Measurements from ENCODE around the gene YIPF2.
A peak's percentile ranks its signal among the peaks of the same experiment; 100 is the strongest.
"Not testable (repeated sequence)": the region's sequence is repeated elsewhere in the genome, so short reads cannot be mapped to it uniquely, and the experiment has no call there.

YIPF2 gene

DNA sequence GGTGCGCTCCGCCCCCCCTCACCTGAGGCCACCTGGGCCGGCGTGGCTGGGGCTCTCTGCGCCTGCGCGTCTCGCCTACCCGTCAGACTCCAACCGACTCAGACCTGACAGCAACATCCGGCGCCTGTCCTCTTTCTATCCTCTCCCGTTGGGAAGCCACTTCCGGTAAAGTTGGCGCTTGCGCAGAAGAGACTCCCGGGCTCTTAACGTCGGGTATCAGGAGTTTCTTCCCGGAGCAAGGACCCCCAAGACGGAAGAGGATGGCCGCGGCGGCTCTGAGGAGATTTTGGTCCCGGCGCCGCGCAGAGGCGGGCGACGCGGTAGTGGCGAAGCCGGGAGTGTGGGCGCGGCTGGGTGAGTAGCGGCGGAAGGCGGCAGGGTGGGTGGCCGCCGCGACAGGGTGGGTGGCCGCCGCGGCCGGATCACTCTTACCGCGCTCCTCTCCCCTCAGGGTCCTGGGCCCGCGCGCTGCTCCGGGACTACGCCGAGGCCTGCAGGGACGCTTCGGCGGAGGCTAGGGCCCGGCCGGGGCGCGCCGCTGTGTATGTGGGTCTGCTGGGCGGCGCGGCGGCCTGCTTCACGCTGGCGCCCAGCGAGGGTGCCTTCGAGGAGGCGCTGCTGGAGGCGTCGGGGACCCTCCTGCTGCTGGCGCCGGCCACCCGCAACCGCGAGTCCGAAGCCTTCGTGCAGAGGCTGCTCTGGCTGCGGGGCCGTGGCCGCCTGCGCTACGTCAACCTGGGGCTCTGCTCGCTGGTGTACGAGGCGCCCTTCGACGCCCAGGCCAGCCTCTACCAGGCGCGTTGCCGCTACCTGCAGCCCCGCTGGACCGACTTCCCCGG is at the start of gene YIPF2, which contains the start of gene TIMM29:
TSS of gene YIPF2 (minus strand) at position 77 of the 839 bp plus-strand sequence. CDS start 229 bp downstream, outside the sequence.
TSS of gene TIMM29 (plus strand) at position 249 of the 839 bp plus-strand sequence. CDS start at position 261, 12 bp downstream.
- peak; percentile 93 to 94 for DNase-seq

DNA sequence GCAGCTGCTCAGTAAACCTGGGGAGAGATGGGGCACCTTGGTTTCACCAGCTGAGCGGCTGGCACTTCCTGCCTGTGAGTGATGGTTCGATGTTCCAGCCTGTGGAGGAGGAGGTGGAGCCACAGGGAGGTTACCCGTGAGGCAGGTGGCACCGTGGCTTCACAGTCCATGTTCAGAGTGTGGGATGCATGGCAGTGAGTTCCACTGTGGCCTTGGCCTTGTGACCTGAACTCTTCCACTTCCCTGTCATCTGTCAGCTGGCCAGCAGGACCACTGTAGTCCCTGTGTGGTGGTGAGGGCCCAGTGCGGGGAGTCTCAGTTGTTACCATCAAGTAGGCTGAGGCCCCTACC is 49.3 kb upstream of the YIPF2 start:
- DNase-seq: no peak

DNA sequence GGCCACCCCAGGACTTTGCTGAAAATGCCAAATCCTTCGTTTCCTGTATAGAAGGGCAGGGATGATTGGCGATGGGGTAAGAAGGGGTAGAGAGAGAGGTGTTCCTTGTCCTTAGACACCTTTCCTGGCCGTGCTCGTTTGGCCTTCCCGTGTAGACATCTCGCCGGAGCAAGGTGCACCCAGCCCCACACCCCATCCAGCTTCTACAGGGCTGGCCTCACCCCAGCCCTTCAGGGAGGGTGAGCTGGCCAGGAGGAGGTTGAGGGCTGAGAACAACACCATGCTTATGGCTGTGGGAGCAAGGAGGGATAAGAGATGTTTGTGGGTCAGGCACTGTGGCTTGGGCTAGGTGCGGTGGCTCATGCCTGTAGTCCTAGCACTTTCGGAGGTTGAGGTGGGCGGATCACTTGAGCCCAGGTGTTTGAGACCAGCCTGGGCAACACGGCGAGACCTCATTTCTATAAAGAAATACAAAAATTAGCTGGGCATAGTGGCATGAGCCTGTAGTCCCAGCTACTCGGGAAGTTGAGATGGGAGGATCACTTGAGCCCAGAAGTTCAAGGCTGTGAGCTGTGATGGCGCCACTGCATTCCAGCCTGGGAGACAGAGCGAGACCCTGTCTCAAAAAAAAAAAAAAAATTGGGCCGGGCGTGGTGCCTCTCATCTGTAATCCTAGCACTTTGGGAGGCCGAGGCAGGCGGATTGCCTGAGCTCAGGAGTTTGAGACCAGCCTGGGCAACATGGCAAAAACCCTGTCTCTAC is 47.9 kb upstream of the YIPF2 start:
- DNase-seq: no peak

DNA sequence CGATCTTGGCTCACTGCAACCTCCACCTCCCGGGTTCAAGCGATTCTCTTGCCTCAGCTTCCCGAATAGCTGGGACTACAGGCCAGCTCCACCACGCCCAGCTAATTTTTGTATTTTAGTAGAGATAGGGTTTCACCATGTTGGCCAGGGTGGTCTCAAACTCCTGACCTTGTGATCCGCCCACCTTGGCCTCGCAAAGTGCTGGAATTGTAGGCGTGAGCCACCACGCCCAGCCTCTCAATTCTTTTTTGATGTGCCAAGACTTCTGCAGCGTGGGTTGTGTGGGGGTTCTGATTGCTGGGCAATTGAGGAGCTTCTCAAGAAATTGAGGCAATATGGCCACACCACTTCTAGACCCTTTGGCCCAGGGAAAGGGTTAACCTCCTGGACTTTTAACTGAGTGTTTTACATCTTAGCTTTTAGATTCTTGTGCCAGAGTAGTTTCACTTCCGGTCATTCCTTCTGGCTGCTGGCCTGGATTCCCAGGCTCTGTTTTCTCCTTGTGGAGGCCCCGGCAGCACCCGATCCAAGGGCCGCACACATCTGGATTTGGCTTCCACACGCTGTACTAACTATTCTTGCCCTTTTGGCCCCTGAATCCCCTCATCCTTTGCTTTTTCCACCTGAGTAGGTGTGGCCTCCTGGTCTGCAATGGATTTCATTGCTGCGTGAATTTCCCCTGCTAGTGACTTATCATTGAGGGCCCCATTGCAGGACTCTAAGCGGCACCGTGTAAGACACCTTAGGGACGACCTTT is 47.1 kb upstream of the YIPF2 start:
- DNase-seq: no peak

DNA sequence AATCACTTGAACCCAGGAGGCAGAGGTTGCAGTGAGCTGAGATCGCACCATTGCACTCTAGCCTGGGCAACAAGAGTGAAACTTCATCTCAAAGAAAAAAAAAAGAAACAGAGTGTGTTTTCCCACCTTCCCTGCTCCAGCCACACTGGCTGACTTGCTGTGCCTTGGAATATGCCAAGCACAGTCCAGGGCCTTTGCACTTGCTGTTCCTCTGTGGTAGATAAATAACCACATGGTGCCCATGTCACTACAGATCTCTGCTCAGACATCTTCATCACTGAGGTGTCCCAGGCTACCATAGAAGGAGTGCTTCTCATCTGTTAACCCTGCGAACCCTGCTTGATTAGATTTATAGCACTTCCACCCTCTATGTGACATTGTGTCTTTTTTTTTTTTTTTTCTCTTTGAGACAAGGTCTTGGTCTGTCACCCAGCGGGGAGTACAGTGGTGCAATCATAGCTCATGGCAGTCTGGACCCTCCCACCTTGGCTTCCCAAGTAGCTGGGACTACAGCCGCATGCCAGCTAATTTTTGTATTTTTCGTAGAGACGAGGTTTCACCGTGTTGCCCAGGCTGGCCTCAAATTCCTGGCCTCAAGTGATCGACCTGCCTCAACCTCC is 42.8 kb upstream of the YIPF2 start:
- no peak for DNase-seq

DNA sequence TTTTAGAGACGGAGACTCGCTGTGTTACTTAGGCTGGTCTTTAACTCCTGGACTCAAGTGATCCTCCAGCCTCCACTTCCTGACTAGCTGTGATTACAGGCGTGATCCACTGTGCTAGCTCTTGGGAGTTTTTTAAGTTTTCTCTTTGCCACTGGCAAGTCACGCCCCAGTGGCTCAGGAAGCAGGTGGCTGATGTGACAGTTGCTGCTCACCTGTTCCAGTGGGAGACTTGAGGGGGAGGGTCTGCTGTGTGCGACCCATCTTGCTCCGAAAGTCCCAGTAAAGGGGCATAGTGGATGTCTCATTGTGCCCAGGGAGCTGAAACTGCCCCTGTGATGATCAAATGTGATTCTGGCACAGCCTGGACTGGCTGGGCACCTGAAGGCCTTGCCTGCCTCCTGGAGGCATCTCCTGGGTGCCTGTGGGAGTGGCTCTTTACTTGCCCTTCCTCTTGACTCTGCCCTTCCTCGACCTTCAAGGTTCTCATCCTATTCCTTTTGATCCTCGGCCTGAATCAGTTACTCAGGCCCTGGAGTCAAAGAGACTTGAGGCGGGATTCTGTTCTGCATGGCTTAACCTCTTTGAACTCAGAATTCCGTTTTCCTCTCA is 40.2 kb upstream of the YIPF2 start:
- no peak for DNase-seq

DNA sequence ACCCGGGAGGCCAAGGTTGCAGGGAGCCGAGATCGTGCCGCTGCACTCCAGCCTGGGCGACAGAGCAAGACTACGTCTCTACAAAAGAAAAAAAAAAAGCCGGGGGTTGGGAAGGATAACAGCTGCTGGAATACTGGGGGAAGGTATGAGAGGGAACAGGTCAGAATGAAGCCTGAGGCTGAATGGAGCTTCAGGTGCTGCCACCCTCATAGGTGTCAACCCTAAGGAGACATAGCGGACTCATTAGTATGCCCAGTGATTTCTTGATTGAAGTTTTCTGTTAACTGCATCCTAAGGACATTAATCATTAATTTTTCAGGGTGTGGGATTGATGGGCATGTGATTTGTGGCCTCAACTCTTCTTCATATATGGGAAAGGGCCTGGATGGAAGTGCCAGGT is 38.4 kb upstream of the YIPF2 start:
- DNase-seq: no peak

DNA sequence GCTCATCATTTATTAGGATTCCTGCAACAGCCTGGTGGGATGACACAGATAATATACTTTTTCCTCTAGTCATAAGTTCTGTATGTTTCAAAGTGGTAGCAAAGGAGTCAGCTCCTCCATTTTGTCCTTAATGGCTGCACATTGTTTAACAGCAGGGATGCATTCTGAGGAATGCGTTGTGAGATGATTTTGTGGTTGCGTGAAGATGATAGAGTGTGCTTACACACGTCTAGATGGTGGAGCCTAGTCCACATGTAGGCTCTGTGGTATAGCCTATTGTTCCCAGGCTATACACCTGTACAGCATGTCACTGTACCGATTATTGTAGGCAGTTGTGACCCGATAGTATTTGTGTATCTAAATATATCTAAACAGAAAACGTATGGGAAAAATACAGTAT is 37.0 kb upstream of the YIPF2 start:
- no peak for DNase-seq

DNA sequence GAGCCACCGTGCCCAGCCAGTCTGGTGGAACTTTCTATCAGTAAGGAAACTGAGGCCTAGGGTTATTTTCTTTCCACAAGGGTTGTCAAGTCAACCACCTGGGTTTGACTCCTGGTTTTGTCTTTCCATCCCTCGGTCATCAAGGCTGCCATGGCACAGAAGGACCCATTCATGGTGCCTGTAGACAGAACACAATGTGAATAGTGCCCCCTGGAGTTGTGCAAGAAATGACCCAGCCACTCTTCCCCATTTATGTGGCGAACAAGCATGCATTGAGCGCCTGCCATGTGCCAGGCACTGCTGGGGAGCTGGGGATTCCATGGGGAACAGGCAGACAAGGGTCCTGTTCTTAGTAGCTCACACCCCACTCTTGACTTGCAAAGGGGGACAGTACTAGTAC is 36.5 kb upstream of the YIPF2 start:
- no peak for DNase-seq

DNA sequence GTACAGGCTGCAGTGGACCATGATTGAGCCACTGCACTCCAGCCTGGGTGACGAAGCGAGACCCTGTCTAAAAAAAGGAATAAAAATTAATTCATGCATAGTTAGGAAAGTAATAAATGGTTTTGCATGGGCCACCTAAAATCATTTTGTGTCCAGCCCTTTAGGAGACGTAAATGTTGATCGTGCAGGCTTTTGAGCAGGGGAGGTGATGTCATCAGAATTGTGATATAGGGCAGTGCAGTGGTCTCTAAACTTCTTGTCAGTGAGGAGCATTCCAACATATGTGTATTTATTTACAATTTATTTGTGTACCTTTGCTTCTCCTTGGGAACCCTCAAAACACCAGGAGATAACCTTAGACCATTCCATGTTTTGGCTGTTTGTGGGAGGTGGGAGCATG is 35.4 kb upstream of the YIPF2 start:
- DNase-seq: no peak

DNA sequence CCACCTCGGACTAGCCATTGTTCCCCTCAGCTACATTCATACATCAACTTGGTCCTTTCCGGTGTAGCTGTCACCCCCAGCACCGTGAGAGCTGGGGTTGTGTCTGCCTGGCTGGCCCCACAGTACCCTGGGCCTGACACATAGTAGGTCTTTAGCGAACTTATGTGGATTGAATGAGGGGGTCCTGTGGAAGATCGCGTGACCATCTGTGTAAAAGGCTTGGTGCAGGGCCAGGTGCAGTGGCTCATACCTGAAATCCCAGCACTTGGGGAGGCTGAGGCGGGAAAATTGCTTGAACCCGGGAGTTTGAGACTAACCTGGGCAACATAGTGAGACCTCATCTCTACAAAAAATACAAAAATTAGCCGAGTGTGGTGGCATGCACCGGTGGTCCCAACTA is 34.4 kb upstream of the YIPF2 start:
- no peak for DNase-seq

DNA sequence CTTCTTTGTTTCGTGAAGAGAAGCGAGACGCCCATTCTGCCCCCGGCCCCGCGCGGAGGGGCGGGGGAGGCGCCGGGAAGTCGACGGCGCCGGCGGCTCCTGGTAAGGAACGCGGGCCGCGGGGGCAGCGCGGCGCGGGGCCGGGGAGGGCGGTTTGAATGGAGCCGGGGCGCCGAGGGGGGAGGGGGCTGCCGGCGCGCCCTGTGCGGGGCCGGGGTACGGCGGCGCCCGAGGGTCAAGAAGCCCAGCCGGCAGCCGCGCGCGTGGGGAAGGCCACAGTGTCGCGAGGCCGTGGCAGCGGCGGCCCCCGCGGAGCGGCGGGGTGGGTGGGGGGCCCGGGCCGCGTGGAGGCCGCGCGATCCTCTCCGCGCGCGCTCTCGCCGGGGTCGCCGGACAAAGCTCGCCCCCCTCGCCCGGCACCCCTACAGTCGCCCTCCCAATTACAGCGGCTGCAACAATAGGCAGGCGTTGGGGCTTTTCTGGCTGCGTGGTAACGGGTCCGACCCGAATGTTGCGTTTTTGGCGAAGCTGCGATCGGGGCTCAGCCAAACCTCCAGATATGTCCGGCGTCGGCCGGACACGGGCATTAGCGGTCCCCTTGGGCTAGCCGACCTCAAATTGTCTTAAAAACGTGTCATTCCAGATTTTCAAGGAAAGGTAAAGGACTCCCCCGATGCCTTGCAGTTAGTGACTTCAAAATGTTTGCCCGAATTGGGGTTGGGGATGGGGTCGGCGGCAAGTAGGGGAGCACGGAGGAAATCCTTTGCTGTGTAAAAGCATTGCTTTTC is 32.8 kb upstream of the YIPF2 start:
- no peak for DNase-seq

DNA sequence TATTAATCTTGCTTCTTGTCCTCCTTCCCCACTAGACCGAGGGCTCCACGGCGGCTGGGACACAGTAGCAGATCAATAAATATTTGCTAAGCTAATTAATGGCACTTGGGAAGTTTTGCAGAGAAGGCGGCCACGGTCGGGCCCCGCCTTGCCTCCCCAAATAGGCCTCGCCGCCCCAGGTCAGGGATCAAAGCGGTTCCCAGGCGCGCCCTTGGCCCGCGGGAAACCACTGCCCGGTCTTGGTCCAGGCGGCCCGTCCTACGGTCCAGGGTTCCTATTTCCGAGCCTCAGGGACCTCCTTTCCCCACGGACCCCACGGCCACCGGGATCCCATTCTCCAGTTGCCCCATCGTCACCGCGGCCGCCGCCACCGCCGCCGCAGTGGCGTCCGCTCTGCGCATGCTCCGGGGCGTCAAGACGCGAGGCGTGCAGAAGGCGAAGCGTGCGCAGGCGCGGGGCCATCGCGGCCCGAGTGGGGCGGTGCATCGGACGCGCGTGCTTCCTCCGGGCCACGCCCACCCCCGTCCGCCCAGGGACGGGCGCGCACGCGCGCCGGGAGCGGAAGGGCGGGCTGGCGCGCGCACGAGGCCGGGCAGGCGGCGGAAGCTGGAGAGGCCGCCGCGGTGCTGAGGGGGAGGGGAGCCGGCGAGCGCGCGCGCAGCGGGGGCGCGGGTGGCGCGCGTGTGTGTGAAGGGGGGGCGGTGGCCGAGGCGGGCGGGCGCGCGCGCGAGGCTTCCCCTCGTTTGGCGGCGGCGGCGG is 32.1 kb upstream of the YIPF2 start, which contains the start of gene SMARCA4:
TSS of gene SMARCA4 (plus strand) at position 717 of the 759 bp plus-strand sequence. CDS start 23,122 bp downstream, outside the sequence.
- peak; percentile 96 to 98 for DNase-seq

DNA sequence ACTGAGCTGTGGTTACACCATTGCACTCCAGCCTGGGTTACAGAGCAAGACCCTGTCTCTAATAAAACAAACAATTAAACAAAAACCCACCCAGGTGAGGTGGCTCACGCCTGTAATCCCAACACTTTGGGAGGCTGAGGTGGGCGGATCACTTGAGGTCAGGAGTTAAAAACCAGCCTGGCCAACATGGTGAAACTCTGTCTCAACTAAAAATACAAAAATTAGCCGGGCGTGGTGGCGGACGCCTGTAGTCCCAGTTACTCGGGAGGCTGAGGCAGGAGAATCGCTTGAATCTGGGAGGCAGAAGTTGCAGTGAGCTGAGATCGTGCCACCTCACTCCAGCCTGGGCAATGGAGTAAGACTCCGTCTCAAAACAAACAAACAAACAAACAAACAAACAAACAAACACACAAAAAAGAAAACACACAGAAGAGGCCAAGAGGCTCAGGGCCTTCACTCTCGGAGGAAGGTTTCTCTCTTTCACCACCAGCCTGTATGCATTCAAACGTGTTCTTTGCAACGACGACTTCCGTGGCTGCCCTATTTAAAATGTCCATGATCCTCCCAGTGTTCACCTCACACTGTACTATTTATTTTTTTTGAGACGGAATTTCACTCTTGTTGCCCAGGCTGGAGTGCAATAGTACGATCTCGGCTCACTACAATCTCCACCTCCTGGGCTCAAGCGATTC is 31.0 kb upstream of the YIPF2 start:
- DNase-seq: not testable (repeated sequence)

DNA sequence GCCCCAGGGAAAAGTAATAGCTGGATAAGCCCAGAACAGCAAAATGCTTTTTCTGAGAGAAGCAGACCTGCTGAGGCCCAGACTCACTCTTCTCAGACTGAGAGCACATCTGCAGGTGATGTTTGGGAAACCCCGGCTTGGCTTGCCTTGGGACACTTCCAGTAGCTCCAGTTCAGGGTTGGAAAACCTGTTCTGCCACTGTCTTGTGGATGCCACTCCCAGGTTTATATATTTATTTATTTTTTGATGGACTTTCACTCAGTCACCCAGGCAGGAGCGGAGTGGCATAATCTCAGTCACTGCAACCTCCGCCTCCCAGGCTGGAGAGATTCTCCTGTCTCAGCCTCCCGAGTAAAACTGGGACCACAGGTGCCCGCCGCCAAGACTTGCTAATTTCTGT is 24.4 kb upstream of the YIPF2 start:
- DNase-seq: no peak

DNA sequence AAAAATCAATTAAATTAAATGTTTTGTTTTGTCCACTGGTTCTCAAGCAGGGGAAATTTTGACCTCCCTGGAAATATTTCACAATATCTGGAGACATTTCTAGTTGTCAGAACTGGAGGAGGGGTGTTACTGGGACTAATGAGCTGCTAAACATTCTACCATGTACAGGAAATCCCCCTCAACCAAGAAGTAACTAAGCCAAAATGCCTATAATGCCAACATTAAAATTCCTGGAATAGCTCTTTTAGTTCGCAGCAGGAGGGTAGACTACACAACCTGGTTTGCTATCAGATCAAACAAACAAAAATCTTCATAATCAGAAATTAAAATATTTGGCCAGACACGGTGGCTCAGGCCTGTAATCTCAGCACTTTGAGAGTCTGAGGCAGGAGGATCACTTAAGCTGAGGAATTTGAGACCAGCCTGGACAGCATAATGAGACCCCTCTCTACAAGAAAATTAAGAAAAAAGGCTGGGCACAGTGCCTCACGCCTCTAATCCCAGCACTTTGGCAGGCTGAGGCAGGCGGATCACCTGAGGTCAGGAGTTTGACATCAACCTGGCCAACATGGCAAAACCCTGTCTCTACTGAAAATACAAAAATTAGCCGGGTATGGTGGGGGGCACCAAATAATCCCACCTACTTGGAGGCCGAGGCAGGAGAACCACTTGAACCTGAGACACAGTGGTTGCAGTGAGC is 18.7 kb upstream of the YIPF2 start:
- no peak for DNase-seq

DNA sequence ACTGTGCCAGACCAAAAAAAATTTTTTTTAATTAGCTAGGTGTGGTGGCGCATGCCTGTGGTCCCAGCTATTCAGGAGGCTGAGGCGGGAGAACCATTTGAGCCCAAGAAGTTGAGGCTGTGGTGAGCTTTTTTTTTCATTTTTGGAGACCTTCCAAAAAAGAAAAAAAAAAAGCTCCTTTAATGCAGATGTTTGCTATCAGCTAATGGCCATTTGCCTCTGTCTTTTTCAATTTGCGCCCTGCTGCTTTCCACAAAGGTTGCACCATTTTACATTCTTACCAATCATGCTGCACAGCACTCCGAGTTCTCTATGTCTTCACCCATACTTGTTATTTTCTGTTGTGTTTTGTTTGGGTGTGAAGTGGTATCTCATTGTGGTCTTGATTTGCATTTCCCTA is 16.8 kb upstream of the YIPF2 start:
- no peak for DNase-seq

DNA sequence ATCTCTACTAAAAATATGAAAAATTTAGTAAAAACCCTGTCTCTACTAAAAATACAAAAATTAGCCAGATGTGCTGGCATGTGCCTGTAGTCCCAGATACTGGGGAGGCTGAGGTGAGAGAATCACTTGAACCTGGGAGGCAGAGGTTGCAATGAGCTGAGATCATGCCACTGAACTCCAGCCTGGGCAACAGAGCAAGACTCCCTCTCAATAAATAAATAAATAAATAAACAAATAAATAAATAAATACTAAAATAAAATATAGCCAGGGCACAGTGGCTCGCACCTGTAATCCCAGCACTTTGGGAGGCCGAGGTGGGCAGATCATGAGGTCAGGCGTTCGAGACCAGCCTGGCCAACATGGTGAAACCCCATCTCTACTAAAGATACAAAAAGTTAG is 15.0 kb upstream of the YIPF2 start:
- DNase-seq: not testable (repeated sequence)

DNA sequence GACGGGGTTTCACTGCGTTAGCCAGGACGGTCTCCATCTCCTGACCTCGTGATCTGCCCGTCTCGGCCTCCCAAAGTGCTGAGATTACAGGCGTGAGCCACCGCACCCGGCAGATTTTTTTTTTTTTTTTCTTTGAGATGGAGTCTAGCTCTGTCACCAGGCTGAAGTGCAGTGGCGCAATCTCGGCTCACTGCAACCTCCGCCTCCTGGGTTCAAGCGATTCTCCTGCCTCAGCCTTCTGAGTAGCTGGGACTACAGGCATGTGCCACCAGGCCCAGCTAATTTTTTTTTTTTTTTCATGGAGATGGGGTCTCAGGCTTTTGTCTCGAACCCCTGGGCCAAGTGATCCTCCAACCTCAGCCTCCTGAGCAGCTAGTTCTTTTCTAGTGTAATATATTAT is 13.2 kb upstream of the YIPF2 start:
- DNase-seq: not testable (repeated sequence)
